ACC112 (cell line): ENCODE results near the gene USP24.

ENCODE experiments used
- H2AFZ ChIP-seq: fragments of 200-600 bp; sonication (generic); one replicate; pipeline ENCODE4 v1.6.0; 2017; ENCODE audit warnings: antibody characterized with exemption, low read length; ENCODE audit not compliant: unreplicated experiment
- H3K27ac ChIP-seq: fragments of 200-600 bp; sonication (generic); 2 replicates; pipeline ENCODE4 v1.5.1; 2014; ENCODE audit warnings: low read depth, mild to moderate bottlenecking, antibody characterized with exemption, low read length, moderate library complexity
- H3K27me3 ChIP-seq: fragments of 200-600 bp; sonication (generic); 2 replicates; pipeline ENCODE4 v1.6.1; 2014; ENCODE audit warnings: mild to moderate bottlenecking, antibody characterized with exemption, low read length, moderate library complexity, mixed read lengths; ENCODE audit not compliant: insufficient read depth
- H3K36me3 ChIP-seq: fragments of 200-600 bp; sonication (generic); 2 replicates; pipeline ENCODE4 v1.6.1; 2016; ENCODE audit warnings: mild to moderate bottlenecking, antibody characterized with exemption, low read length, moderate library complexity, mixed read lengths; ENCODE audit not compliant: insufficient read depth
- H3K4me1 ChIP-seq: fragments of 200-600 bp; sonication (generic); one replicate; pipeline ENCODE4 v1.6.1; 2016; ENCODE audit warnings: low read length, mixed read lengths; ENCODE audit not compliant: insufficient read depth, unreplicated experiment, control insufficient read depth
- H3K4me3 ChIP-seq: fragments of 200-600 bp; sonication (generic); 2 replicates; pipeline ENCODE4 v1.5.1; 2014; ENCODE audit warnings: mild to moderate bottlenecking, low read depth, low read length
- H3K79me2 ChIP-seq: fragments of 200-600 bp; sonication (generic); one replicate; pipeline ENCODE4 v1.6.0; 2016; ENCODE audit warnings: low read length; ENCODE audit not compliant: control insufficient read depth, unreplicated experiment, insufficient read depth

USP24 gene

DNA sequence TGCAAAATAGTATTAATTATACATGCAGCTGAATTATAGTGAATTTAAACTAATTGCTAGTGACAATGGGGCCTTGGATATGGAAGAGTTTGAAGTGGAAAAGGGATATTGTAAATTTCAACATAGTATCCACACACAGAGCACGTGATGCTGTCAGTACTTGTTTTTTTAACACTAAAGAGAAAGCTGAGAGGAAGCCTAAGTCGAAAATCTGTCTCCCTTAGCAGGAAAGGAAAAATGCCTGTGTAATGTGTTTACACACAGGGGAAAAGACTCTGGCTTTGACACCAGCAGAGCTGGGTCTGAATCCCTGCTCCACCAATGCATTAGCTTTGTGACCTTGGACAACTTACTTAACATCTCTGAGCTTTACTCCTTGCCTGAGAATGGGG lies 133.3 kb downstream of the USP24 start:
- Histone ChIP-seq H3K36me3 (peaks cover 16% of the 10 kb centered on the region), H3K27ac (peak overlapping the region; percentile 30; the same call in 1 of the 2 replicates), H3K79me2 (no peaks in the 10 kb centered on the region), H2AFZ (no peak overlapping the region), H3K4me3 (no peak overlapping the region), H3K27me3 (no peaks in the 10 kb centered on the region), H3K4me1 (peaks cover 15% of the 10 kb centered on the region)

DNA sequence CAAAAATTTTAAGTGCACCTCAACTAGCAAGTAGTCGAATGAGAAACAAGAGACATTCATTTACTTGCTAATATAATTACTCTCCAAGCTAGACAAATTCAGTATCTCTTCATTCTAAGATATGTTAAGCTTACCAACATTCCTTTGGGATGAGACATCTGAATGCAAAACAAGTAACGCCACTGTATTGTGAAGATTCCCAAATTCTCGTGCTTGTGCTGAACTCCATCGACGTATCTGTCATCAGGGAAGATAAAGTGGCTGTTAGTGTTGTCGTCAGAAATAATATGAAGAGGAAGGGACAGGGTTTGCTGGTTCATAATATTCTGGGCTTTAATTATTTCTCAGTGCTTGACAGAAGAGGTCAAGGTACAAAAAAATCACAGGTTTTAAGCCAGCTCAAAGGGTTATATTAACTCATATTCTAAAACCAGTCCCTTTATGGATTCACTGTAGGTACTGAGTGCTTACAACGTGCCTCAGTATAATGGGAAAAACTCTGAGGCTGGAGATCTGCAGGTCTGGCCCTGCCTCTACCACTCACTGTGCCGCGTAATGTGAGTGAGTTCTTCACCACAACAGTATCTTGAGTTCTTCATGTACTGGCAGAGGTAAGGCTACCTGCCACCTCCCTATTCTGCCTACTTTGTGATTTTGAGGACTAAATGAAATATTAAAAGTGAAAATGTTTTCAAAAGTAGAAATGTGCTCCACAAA lies 133.8 kb downstream of the USP24 start:
- H3K27ac ChIP-seq, result peak overlapping the region; percentile 30; the same call in 1 of the 2 replicates
- H2AFZ ChIP-seq, result no peak overlapping the region
- H3K27me3 ChIP-seq, result no peaks in the 10 kb centered on the region
- peaks cover 15% of the 10 kb centered on the region for H3K4me1 ChIP-seq
- no peak overlapping the region for H3K4me3 ChIP-seq
- H3K36me3 ChIP-seq, result peaks cover 17% of the 10 kb centered on the region
- H3K79me2 ChIP-seq, result no peaks in the 10 kb centered on the region

DNA sequence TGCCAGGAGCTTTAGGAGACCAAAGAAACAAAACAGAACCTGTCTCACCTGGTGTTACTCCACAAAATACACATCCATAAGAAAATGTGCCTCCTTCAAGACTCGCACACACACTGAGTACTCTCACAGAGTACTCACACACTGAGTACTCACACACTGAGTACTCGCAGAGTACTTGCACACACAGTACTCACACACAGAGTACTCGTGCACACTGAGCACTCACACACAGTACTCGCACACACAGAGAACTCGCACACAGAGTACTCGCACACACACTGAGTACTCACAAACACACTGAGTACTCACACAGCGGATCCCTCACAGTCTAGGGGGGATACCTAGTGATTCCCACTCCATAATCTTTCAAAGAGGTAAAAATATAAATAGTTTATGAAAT lies 135.5 kb downstream of the USP24 start:
- Histone ChIP-seq H3K79me2 (no peaks in the 10 kb centered on the region), H3K27me3 (no peaks in the 10 kb centered on the region), H3K36me3 (peaks cover 21% of the 10 kb centered on the region), H3K4me3 (no peak overlapping the region), H3K4me1 (peaks cover 15% of the 10 kb centered on the region), H2AFZ (no peak overlapping the region), H3K27ac (no peak overlapping the region)

DNA sequence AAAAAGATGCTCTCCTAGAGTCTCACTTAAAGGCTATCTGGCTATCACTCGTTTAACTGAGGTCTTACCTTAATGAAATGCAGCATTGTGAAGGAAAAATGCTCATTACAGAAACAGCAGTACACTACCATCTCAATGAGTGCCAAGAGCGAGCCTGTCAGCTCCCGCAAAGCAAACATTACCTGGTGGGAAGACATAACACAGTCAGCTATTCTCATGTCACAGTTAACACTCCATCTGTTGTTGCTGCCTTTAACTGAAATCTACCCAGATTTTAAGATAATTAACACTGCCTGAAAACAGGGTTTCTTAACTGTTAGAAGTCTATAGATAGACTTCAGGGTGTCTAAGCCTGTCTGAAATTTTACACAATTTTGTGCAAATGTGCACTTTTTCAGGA lies 136.7 kb downstream of the USP24 start:
- Histone ChIP-seq H2AFZ (no peak overlapping the region), H3K4me1 (peaks cover 15% of the 10 kb centered on the region), H3K79me2 (no peaks in the 10 kb centered on the region), H3K27ac (no peak overlapping the region), H3K36me3 (peaks cover 21% of the 10 kb centered on the region), H3K4me3 (no peak overlapping the region), H3K27me3 (no peaks in the 10 kb centered on the region)

DNA sequence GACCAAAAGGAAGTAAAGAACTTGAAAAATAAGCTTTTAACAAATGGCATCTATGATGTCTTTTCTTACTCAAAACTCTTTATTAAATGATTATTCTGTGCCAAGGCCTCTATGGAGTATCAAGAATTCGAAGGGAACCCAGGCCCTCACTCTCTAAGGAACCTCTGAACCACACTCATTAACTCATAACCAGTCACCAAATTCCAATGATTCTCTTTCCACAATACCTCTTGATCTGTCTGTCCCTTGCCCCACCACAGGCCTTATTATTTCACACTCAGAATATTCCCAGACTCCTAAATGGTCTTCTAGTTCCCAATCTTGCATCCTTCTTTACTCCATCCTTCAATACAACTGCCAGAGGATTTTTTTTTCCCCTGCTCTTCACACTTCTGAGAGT lies 138.8 kb downstream of the USP24 start:
- Histone ChIP-seq H3K79me2 (no peaks in the 10 kb centered on the region), H3K27ac (no peak overlapping the region), H3K4me3 (no peak overlapping the region), H3K36me3 (peaks cover 29% of the 10 kb centered on the region), H2AFZ (no peak overlapping the region), H3K4me1 (peaks cover 7% of the 10 kb centered on the region), H3K27me3 (no peaks in the 10 kb centered on the region)

DNA sequence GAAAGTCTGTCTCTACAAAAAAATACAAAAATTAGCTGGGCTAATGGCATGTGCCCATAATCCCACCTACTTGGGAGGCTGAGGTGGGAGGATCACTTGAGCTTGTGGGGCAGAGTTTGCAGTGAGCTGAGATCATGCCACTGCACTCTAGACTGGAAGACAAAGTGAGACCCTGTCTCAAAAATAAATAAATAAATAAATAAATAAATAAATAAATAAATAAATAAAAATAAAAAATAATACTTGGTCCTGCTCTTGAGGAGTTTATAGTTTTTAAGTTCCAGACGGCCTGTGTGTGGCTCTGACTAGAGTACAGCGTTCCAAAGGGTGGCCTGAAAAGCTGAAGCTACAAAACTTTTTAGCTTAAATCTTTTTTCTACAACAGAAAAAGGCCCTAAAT lies 140.7 kb downstream of the USP24 start:
- Histone ChIP-seq H3K4me3 (no peak overlapping the region), H3K79me2 (no peaks in the 10 kb centered on the region), H2AFZ (no peak overlapping the region), H3K4me1 (no peaks in the 10 kb centered on the region), H3K27me3 (no peaks in the 10 kb centered on the region), H3K36me3 (peaks cover 24% of the 10 kb centered on the region), H3K27ac (no peak overlapping the region)

DNA sequence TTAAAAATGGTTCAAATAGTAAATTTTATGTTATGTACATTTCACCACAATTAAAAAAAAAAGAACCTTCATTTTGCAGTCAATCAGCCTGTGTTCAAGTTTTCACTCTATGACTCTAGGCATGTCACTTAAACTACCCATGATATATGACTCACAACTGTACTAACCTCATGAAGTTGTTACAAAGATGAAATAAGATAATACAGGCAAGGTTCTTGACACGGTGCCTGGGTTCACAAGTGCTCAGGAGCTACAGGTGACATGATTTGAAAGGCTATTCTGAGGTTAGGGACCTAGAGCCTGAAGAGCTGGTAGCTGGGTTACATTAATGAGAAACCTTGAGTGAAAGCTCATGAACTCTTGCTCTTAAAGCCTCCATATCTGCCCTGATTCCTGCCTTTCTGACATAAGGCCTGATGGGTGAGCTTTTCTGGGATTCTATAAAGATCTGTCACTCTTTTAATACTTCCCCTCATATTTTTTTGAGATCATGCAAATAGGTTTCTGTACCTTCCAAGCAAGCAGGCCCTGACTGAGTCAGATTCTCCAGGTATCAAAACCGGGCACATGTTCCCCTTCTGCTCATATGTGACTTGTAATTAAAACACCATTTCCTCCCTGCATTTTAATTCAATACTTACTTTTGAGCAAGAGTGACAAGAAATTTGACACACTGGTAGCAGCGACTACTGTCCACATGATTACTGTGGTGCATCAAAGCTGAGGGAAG lies 141.8 kb downstream of the USP24 start:
- no peak overlapping the region for H3K27ac ChIP-seq
- H2AFZ ChIP-seq, result no peak overlapping the region
- H3K79me2 ChIP-seq, result no peaks in the 10 kb centered on the region
- no peaks in the 10 kb centered on the region for H3K27me3 ChIP-seq
- no peak overlapping the region for H3K4me3 ChIP-seq
- no peaks in the 10 kb centered on the region for H3K4me1 ChIP-seq
- peaks cover 24% of the 10 kb centered on the region for H3K36me3 ChIP-seq

DNA sequence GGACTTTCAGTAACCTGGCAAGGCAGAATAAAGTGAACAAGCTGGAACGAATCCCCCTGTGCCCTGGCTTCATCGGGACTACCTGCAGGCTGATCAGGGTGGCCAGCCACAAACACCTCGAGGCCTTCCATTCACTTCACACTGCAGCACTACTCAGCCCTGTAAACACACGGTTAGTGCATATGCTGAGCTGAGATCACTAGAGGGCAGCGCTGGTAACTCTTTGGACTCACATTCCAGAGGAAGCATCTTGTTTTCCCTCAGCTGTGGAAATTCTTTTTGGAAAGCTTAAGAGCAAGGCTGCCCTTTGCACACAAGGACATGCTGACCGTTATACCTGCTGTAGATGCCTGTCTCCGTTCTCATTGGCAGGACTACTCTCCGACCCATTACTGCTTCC lies 143.7 kb downstream of the USP24 start:
- peaks cover 26% of the 10 kb centered on the region for H3K36me3 ChIP-seq
- H3K79me2 ChIP-seq, result no peaks in the 10 kb centered on the region
- H3K27me3 ChIP-seq, result no peaks in the 10 kb centered on the region
- no peak overlapping the region for H3K4me3 ChIP-seq
- H2AFZ ChIP-seq, result no peak overlapping the region
- no peak overlapping the region for H3K27ac ChIP-seq
- no peaks in the 10 kb centered on the region for H3K4me1 ChIP-seq

DNA sequence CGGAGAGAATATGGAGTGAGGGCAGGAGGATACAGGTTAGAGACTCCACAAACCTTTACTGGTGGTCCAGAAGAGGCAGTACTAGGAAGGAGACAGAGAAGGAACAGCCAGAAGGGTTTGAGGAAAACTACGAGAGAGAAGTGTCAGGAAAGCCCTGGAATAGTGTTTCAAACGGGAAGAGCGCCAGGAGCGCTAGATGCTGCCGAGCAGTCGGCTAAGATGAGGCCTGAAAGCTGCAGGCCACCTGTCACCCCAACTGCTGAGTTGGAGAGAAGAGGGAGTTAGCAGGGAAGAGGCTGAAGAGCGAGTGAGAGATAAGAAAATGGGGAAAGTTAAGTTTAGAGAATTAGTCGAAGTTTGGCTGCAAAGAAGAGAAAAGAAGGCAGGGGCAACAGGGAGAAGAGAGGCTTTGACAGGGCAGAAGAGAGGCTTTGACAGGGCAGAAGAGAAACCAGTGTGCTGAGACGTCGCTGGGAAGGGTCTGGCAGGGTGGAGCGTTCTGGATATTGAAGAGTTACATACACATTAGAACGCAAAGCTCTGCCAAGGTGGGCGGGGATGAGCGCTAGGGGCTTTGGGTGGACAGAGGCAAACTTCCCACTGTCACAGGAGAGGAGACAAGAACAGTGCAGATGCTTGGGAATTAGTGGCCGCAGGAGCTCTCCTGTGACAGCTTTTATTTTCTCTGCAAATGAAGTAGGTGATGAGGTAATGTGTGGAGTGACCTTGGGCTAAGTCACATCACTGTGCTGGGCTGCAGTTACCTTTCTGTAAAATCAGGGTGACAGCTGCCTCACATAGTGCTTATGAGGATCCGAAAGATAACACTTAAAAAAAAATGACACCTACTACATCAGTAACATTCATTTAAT lies 144.6 kb downstream of the USP24 start:
- no peak overlapping the region for H3K27ac ChIP-seq
- H3K4me3 ChIP-seq, result no peak overlapping the region
- H3K79me2 ChIP-seq, result no peaks in the 10 kb centered on the region
- peaks cover 21% of the 10 kb centered on the region for H3K36me3 ChIP-seq
- H2AFZ ChIP-seq, result no peak overlapping the region
- H3K4me1 ChIP-seq, result no peaks in the 10 kb centered on the region
- H3K27me3 ChIP-seq, result no peaks in the 10 kb centered on the region

DNA sequence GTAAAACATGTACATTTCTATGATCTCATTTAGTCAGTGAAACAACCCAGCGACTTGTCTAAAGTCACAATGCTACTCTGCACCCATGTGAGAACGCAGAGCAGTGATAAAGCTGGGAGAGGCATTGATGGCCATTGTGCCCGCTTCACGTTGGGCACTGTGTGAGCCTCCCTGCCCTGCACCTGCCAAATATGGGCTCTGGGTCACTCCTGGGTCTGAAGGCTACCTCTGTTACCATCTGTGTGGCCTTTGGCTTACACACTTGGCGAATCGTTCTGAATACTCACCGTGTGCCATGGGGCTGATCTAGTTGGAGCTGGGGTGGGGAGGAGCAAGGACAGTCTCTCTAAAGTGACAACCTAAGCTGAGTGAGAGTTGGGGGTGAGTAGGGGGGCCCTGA lies 145.9 kb downstream of the USP24 start:
- H2AFZ ChIP-seq, result no peak overlapping the region
- no peak overlapping the region for H3K27ac ChIP-seq
- no peaks in the 10 kb centered on the region for H3K27me3 ChIP-seq
- H3K79me2 ChIP-seq, result no peaks in the 10 kb centered on the region
- peaks cover 21% of the 10 kb centered on the region for H3K36me3 ChIP-seq
- no peaks in the 10 kb centered on the region for H3K4me1 ChIP-seq
- no peak overlapping the region for H3K4me3 ChIP-seq
